Measurements from ENCODE around the gene MYLK.
A peak's percentile ranks its signal among the peaks of the same experiment; 100 is the strongest.

The MYLK gene

DNA sequence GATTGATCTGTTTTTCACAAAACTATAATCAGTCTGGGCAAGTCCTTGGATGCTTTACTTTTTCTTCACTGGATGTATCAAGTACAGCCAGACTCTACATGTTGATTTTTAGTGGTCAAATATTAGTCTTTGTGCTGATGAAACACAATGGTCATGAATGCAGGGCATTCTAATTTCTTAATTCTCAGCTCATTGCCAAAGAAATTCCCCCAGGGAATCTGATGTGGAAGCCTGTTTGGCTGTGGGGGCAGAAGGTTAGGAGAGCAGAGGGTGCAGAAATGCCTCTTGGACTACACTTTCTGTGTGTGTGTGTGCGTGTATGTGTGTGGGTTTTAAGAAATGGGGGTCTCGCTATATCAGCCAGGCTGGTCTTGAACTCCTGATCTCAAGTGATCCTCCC is 250.6 kb downstream of the MYLK start:
- Histone ChIP-seq H3K9me3 (ENCODE audit: control insufficient read depth, low read depth, low read length) (no peaks in the 10 kb centered on the region), H3K4me3 (ENCODE audit: low read length) (no peak overlapping the region), H3K27me3 (ENCODE audit: control insufficient read depth, insufficient read depth, low read length) (no peaks in the 10 kb centered on the region), H3K36me3 (ENCODE audit: control insufficient read depth, low read depth, low read length) (no peaks in the 10 kb centered on the region), H3K4me1 (ENCODE audit: control insufficient read depth, low read depth, low read length) (peaks cover 47% of the 10 kb centered on the region), H3K9ac (ENCODE audit: low read length) (no peak overlapping the region), H3K27ac (ENCODE audit: low read length) (no peak overlapping the region)

DNA sequence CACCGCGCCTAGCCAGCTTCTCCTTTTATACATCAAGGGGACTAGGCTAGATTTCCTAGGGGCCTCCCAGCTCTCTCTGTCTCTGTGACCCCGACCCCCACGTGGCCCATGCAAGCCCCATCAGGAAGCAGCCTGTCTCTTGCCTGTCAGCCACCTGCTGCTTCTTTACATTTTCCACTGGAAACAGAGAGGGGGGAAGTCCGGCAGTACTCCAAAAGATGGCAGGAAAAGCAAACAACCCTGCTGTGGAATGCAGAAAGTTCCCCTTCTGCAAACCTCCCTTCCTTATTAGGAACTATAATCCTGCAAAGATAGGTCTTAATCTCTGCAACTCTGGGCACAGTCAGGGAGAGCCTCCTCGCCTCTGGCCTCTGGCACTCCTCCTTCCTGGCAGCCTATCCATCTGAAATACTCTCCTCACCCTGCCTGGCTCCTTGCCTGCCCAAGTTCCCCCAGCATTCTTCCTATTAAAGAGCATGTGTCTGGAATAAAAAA is 251.9 kb downstream of the MYLK start:
- Histone ChIP-seq H3K4me1 (ENCODE audit: control insufficient read depth, low read depth, low read length) (peaks cover 43% of the 10 kb centered on the region), H3K9ac (ENCODE audit: low read length) (peak overlapping the region; percentile 9), H3K36me3 (ENCODE audit: control insufficient read depth, low read depth, low read length) (no peaks in the 10 kb centered on the region), H3K27me3 (ENCODE audit: control insufficient read depth, insufficient read depth, low read length) (no peaks in the 10 kb centered on the region), H3K9me3 (ENCODE audit: control insufficient read depth, low read depth, low read length) (no peaks in the 10 kb centered on the region), H3K27ac (ENCODE audit: low read length) (peak overlapping the region; percentile 58), H3K4me3 (ENCODE audit: low read length) (peak overlapping the region; percentile 11)

DNA sequence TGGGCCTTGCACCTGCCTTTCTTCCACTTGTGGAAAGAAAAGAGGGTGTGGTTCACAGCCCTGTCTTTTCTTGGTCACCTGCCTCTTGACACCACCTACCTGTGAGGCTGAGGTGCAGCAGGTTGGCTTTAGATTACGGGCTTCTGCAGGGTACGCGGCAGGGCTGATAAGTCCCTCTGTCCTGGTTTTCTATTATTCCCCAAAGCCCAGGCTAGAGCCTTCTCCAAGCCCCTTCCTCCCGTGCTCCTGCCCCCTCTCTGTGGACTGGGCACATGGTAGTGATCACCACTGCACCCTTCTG is 254.4 kb downstream of the MYLK start:
- H3K27me3 ChIP-seq (ENCODE audit: control insufficient read depth, insufficient read depth, low read length): no peaks in the 10 kb centered on the region
- peaks cover 20% of the 10 kb centered on the region for H3K4me1 ChIP-seq (ENCODE audit: control insufficient read depth, low read depth, low read length)
- no peak overlapping the region for H3K4me3 ChIP-seq (ENCODE audit: low read length)
- no peaks in the 10 kb centered on the region for H3K36me3 ChIP-seq (ENCODE audit: control insufficient read depth, low read depth, low read length)
- H3K9me3 ChIP-seq (ENCODE audit: control insufficient read depth, low read depth, low read length): no peaks in the 10 kb centered on the region
- no peak overlapping the region for H3K9ac ChIP-seq (ENCODE audit: low read length)
- no peak overlapping the region for H3K27ac ChIP-seq (ENCODE audit: low read length)

DNA sequence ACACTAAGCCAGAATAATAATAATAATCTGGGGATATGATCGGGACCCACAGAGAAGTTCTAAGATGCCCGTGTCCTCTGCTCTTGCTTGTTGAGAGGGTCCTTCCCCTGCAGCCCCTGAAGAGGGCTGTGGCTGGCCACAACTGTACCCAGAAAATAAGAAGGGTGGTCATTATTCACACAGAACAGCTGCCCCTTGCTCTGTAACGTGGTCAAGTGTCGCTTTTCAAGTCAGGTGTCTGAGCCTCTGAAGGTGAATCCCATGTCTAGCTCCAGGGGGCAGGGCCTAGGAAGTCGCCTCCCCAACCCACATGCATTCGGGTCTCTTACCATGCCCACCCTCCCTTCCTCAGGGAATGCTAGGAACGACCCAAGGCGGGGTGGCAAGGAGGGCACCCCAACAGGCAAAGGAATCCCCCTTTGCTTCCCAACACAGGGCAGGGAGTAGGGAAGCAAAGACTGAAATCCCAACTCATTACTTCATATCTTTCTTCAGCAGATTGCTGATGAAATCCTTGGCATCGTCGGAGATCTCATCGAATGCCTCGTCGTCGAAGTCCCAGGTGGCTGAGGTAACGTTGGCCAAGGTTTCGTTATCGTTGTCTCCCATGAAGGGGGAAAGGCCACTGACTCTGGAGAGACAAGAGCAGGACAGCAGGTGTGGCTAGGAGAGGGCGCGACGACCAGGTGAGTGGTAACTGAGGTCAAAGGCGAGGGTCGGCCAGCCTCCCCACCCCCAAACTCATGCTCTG is 255.0 kb downstream of the MYLK start:
- Histone ChIP-seq H3K4me1 (ENCODE audit: control insufficient read depth, low read depth, low read length) (peaks cover 14% of the 10 kb centered on the region), H3K9ac (ENCODE audit: low read length) (no peak overlapping the region), H3K27me3 (ENCODE audit: control insufficient read depth, insufficient read depth, low read length) (no peaks in the 10 kb centered on the region), H3K27ac (ENCODE audit: low read length) (no peak overlapping the region), H3K4me3 (ENCODE audit: low read length) (no peak overlapping the region), H3K36me3 (ENCODE audit: control insufficient read depth, low read depth, low read length) (no peaks in the 10 kb centered on the region), H3K9me3 (ENCODE audit: control insufficient read depth, low read depth, low read length) (no peaks in the 10 kb centered on the region)

DNA sequence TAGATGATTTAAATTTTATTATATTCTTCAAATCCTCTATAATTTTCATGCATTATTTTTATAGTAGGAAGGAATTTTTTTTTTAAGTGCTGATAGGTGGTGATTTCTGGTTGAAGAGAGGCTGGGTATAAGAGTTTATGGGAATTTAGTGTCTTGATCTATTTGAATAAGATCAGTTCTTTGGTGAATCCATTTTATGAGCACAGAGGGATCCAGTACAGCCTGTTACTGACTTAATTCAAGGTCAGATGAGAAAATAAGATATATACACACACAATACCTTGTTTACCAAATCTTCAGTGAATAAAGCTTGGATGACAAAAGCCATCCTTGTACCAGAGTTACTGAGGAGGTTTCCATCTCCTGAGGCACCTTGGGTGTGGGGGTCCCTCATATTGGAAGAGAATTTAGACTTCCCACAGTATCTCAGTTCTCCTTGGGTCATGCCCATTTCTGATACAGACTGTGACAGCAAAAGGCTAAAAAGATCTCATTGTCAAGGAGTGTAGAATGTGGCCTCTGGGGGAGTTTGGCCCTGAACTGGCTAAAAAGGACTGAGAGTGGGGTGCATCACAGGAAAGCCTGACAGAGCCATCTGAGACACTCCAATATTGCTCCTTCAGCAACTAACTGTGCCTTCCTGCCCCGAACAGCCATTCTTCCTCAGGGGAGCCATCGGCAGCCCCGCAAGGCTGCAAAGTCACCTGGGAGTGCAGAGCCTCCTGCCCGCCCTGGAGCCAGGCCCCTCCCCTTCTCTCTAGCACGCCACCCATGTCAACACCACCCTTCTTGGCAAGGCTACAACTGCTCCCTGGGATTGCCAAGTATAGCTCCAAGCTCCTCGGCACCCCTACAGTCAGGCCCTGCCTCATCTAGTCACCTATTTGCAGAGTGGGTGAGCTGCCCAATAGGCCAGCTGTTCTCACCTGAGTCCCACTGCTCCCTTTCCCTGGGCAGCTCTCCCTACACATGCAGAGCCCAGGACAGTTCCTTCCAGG is 256.2 kb downstream of the MYLK start:
- Histone ChIP-seq H3K9me3 (ENCODE audit: control insufficient read depth, low read depth, low read length) (no peaks in the 10 kb centered on the region), H3K4me3 (ENCODE audit: low read length) (no peak overlapping the region), H3K36me3 (ENCODE audit: control insufficient read depth, low read depth, low read length) (no peaks in the 10 kb centered on the region), H3K4me1 (ENCODE audit: control insufficient read depth, low read depth, low read length) (peaks cover 14% of the 10 kb centered on the region), H3K9ac (ENCODE audit: low read length) (no peak overlapping the region), H3K27ac (ENCODE audit: low read length) (no peak overlapping the region), H3K27me3 (ENCODE audit: control insufficient read depth, insufficient read depth, low read length) (no peaks in the 10 kb centered on the region)

DNA sequence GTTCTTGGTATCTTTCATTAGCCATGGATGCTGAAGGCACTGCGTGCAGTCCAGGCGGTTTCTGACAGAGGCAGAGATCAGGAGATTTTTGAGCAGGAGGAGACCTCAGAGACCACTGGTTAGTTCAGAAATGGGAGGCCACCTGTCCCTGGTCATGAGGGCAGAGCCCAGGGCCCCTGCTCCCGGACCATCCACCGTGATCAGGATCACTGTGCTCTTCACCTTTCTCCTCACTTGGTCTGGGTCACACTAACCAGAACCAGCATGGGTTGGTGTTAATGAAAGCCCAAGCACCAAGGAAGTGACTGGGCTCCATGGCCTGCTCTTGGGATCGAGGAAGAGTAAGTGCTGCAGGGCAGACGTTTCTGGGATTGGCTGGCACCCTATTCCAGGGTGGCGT is 257.3 kb downstream of the MYLK start:
- no peak overlapping the region for H3K9ac ChIP-seq (ENCODE audit: low read length)
- no peaks in the 10 kb centered on the region for H3K9me3 ChIP-seq (ENCODE audit: control insufficient read depth, low read depth, low read length)
- H3K27me3 ChIP-seq (ENCODE audit: control insufficient read depth, insufficient read depth, low read length): no peaks in the 10 kb centered on the region
- no peak overlapping the region for H3K27ac ChIP-seq (ENCODE audit: low read length)
- H3K4me1 ChIP-seq (ENCODE audit: control insufficient read depth, low read depth, low read length): peaks cover 6% of the 10 kb centered on the region
- no peaks in the 10 kb centered on the region for H3K36me3 ChIP-seq (ENCODE audit: control insufficient read depth, low read depth, low read length)
- H3K4me3 ChIP-seq (ENCODE audit: low read length): no peak overlapping the region

DNA sequence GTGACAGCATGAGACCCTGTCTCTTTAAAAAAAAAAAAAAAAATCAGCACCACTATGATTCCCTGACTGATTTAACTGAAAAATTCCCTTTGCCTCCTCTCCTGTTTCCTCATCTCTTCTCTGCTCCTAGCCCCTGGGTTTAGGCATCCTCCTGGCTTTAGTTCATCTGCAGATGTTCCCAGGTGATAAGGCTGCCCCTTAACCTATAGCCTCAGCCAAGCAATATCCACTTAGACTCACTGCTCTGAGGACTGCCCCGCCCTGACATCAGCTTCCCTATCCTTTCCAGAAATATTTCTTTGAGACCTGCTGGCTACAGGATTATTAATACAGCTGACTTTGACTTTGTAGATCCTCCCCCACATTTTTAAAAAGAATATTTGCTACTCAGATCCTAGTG is 259.8 kb downstream of the MYLK start:
- Histone ChIP-seq H3K9ac (ENCODE audit: low read length) (no peak overlapping the region), H3K4me3 (ENCODE audit: low read length) (no peak overlapping the region), H3K27ac (ENCODE audit: low read length) (no peak overlapping the region), H3K36me3 (ENCODE audit: control insufficient read depth, low read depth, low read length) (no peaks in the 10 kb centered on the region), H3K27me3 (ENCODE audit: control insufficient read depth, insufficient read depth, low read length) (no peaks in the 10 kb centered on the region), H3K4me1 (ENCODE audit: control insufficient read depth, low read depth, low read length) (no peaks in the 10 kb centered on the region), H3K9me3 (ENCODE audit: control insufficient read depth, low read depth, low read length) (no peaks in the 10 kb centered on the region)

DNA sequence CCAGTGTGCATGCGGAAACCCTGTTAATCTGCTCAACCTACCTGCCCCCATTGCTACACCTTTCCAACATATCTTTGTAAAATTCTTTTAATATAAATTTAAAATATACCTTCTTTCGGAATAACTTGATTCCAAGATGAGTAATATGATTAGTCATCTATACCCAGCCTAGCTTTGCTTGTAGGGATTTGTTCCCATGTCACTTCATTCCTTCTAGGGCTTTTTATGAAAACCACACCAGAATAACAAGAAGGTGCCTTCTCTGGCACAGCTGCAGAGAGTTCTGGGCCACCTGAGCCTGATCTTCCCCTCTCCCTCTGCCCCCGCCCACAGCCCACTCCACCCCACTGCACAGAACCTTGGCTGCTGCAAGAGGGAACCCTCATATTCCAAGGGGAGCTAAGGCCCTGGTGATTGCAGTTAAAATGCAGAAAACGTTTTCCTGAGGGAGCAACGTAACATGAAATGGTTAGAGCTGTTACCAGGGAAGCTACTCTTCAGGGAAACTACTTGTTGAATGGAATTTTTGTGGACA is 260.7 kb downstream of the MYLK start:
- H3K4me3 ChIP-seq (ENCODE audit: low read length): no peak overlapping the region
- H3K4me1 ChIP-seq (ENCODE audit: control insufficient read depth, low read depth, low read length): no peaks in the 10 kb centered on the region
- H3K9ac ChIP-seq (ENCODE audit: low read length): no peak overlapping the region
- H3K27me3 ChIP-seq (ENCODE audit: control insufficient read depth, insufficient read depth, low read length): no peaks in the 10 kb centered on the region
- H3K9me3 ChIP-seq (ENCODE audit: control insufficient read depth, low read depth, low read length): no peaks in the 10 kb centered on the region
- H3K27ac ChIP-seq (ENCODE audit: low read length): no peak overlapping the region
- no peaks in the 10 kb centered on the region for H3K36me3 ChIP-seq (ENCODE audit: control insufficient read depth, low read depth, low read length)

DNA sequence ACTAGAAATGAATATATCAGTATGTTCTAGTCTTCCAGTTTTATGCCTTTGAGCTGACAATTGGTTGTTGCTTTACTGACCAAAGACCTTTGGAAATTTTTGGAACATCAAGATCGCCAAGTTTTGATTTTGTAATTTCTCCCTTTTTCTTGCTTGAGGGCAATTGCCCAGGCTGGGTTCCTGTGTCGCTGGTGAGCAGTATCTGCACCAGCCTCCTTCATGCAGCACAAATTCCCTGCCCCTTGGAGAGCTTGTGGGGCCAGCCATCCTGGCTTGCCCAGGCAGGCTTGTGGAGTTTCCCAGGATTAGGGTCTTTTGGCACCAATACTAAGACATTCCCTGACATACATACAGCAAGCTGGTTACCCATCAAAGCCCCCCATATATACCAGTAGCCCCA is 261.4 kb downstream of the MYLK start:
- no peaks in the 10 kb centered on the region for H3K36me3 ChIP-seq (ENCODE audit: control insufficient read depth, low read depth, low read length)
- no peak overlapping the region for H3K9ac ChIP-seq (ENCODE audit: low read length)
- H3K4me1 ChIP-seq (ENCODE audit: control insufficient read depth, low read depth, low read length): no peaks in the 10 kb centered on the region
- no peak overlapping the region for H3K27ac ChIP-seq (ENCODE audit: low read length)
- no peak overlapping the region for H3K4me3 ChIP-seq (ENCODE audit: low read length)
- H3K9me3 ChIP-seq (ENCODE audit: control insufficient read depth, low read depth, low read length): no peaks in the 10 kb centered on the region
- no peaks in the 10 kb centered on the region for H3K27me3 ChIP-seq (ENCODE audit: control insufficient read depth, insufficient read depth, low read length)

DNA sequence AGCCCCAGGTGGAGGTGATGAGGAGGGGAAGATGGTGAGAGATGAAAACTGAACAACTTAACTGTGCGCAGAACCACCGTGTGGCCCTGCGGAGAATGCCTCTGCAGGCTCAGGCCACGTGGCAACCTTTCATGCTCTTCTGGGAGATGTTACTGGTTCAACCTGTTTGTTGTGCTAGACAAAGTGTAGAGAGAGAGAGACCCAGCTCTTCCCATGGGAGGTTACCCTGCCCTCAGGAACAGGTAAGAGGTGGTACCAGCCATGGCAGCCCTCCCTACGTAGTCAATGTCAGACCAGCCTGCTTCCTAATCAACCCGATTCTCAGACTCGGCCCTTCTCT is 262.3 kb downstream of the MYLK start:
- Histone ChIP-seq H3K27me3 (ENCODE audit: control insufficient read depth, insufficient read depth, low read length) (no peaks in the 10 kb centered on the region), H3K27ac (ENCODE audit: low read length) (no peak overlapping the region), H3K9ac (ENCODE audit: low read length) (no peak overlapping the region), H3K36me3 (ENCODE audit: control insufficient read depth, low read depth, low read length) (no peaks in the 10 kb centered on the region), H3K9me3 (ENCODE audit: control insufficient read depth, low read depth, low read length) (no peaks in the 10 kb centered on the region), H3K4me1 (ENCODE audit: control insufficient read depth, low read depth, low read length) (no peaks in the 10 kb centered on the region), H3K4me3 (ENCODE audit: low read length) (no peak overlapping the region)

DNA sequence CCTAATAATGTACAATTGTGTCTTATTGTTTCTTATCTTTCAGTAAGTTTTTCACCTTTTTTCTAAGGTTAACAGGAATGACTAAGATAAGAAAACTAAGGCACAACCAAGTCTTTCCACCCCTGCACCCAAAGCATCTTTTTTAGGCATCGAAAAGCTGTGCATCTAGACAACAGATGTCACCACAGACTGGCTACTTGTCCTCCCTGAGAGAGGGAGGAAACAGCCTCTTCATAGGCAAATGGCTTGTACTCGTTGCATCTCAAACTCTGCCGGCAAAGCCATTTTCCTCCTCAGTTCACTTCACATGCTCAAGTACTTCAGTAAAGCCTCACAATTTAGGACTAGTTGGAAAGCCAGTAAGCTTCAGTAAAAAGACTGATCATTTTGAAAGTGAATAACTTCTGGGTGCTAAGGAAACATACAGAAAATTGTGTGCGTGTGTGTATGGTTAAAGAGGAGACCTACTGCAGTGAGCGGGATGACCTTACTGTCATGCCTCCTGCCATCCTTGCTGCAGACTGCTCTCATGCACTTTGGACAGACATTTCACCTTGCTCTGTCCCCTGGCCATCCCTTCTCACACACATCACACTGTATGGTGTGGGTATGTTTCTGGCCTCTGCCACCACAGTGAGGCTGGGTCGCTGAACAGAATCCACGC is 262.8 kb downstream of the MYLK start:
- Histone ChIP-seq H3K27ac (ENCODE audit: low read length) (no peak overlapping the region), H3K4me1 (ENCODE audit: control insufficient read depth, low read depth, low read length) (no peaks in the 10 kb centered on the region), H3K4me3 (ENCODE audit: low read length) (no peak overlapping the region), H3K36me3 (ENCODE audit: control insufficient read depth, low read depth, low read length) (no peaks in the 10 kb centered on the region), H3K9ac (ENCODE audit: low read length) (no peak overlapping the region), H3K9me3 (ENCODE audit: control insufficient read depth, low read depth, low read length) (no peaks in the 10 kb centered on the region), H3K27me3 (ENCODE audit: control insufficient read depth, insufficient read depth, low read length) (no peaks in the 10 kb centered on the region)
